ENCODE measurements around the gene RADIL.

RADIL gene

GRCh38 chr7:4763091-4763793 lies 120.3 kb downstream of the RADIL start:
- DNase-seq (ENCODE audit: low spot score in 2 of 2) (no peak), ATAC-seq (no peak)
- peak overlapping the region; percentile 14 for H3K27ac Mint-ChIP-seq
- H3K9me3 Mint-ChIP-seq, result no peaks in the 10 kb centered on the region
- no peak overlapping the region for H3K4me3 Mint-ChIP-seq
- no peaks in the 10 kb centered on the region for H3K4me1 Mint-ChIP-seq
- H3K36me3 Mint-ChIP-seq, result peaks cover 62% of the 10 kb centered on the region

- ATAC-seq (no peak), DNase-seq (ENCODE audit: low spot score in 2 of 2) (no peak)
- H3K36me3 Mint-ChIP-seq, result peaks cover 71% of the 10 kb centered on the region
- H3K9me3 Mint-ChIP-seq, result no peaks in the 10 kb centered on the region
- no peaks in the 10 kb centered on the region for H3K4me1 Mint-ChIP-seq
- peak overlapping the region; percentile 14 for H3K27ac Mint-ChIP-seq
- H3K4me3 Mint-ChIP-seq, result no peak overlapping the region
Measured at GRCh38 chr7:4762121-4763055, 121.1 kb downstream of the RADIL start.

- H3K4me1 Mint-ChIP-seq, result no peaks in the 10 kb centered on the region
- DNase-seq (ENCODE audit: low spot score in 2 of 2) (no peak), ATAC-seq (no peak)
- H3K4me3 Mint-ChIP-seq, result no peak overlapping the region
- no peak overlapping the region for H3K27ac Mint-ChIP-seq
- H3K9me3 Mint-ChIP-seq, result no peaks in the 10 kb centered on the region
- peaks cover 78% of the 10 kb centered on the region for H3K36me3 Mint-ChIP-seq
Measured at GRCh38 chr7:4760952-4761351, 122.6 kb downstream of the RADIL start.

GRCh38 chr7:4759211-4759610 lies 124.3 kb downstream of the RADIL start:
- Mint-ChIP-seq H3K36me3 (peaks cover 85% of the 10 kb centered on the region), H3K9me3 (no peaks in the 10 kb centered on the region), H3K4me1 (no peaks in the 10 kb centered on the region), H3K4me3 (no peak overlapping the region), H3K27ac (no peak overlapping the region)
- no peak for ATAC-seq
- DNase-seq (ENCODE audit: low spot score in 2 of 2), result no peak

GRCh38 chr7:4758791-4759190 lies 124.7 kb downstream of the RADIL start:
- Mint-ChIP-seq H3K9me3 (no peaks in the 10 kb centered on the region), H3K27ac (no peak overlapping the region), H3K4me1 (peaks cover 3% of the 10 kb centered on the region), H3K4me3 (no peak overlapping the region), H3K36me3 (peaks cover 84% of the 10 kb centered on the region)
- no peak for DNase-seq (ENCODE audit: low spot score in 2 of 2)
- ATAC-seq, result no peak

GRCh38 chr7:4758111-4758510 lies 125.4 kb downstream of the RADIL start:
- ATAC-seq (no peak), DNase-seq (ENCODE audit: low spot score in 2 of 2) (no peak)
- Mint-ChIP-seq H3K4me3 (no peak overlapping the region), H3K36me3 (peaks cover 84% of the 10 kb centered on the region), H3K4me1 (peaks cover 6% of the 10 kb centered on the region), H3K27ac (no peak overlapping the region), H3K9me3 (no peaks in the 10 kb centered on the region)

GRCh38 chr7:4755045-4755444 lies 128.5 kb downstream of the RADIL start:
- ATAC-seq (no peak), DNase-seq (ENCODE audit: low spot score in 2 of 2) (no peak)
- H3K4me3 Mint-ChIP-seq, result no peak overlapping the region
- H3K36me3 Mint-ChIP-seq, result peaks cover 73% of the 10 kb centered on the region
- H3K4me1 Mint-ChIP-seq, result peaks cover 6% of the 10 kb centered on the region
- H3K9me3 Mint-ChIP-seq, result no peaks in the 10 kb centered on the region
- no peak overlapping the region for H3K27ac Mint-ChIP-seq

- no peak overlapping the region for H3K27ac Mint-ChIP-seq
- DNase-seq (ENCODE audit: low spot score in 2 of 2), result no peak
Measured at GRCh38 chr7:4754433-4755010, 129.0 kb downstream of the RADIL start.

GRCh38 chr7:4753598-4754432 lies 129.7 kb downstream of the RADIL start:
- DNase-seq (ENCODE audit: low spot score in 2 of 2), result peak; percentile 85 to 90
- Mint-ChIP-seq H3K4me1 (peaks cover 12% of the 10 kb centered on the region), H3K4me3 (no peak overlapping the region), H3K36me3 (peaks cover 70% of the 10 kb centered on the region), H3K9me3 (no peaks in the 10 kb centered on the region), H3K27ac (no peak overlapping the region)
- peak; percentile 93 for ATAC-seq

More at GRCh38 chr7:4754433-4755010, 129.0 kb downstream of the RADIL start:
- Mint-ChIP-seq H3K36me3 (peaks cover 72% of the 10 kb centered on the region), H3K4me1 (peaks cover 6% of the 10 kb centered on the region), H3K4me3 (no peak overlapping the region), H3K9me3 (no peaks in the 10 kb centered on the region)
- no peak for ATAC-seq

- Mint-ChIP-seq H3K9me3 (no peaks in the 10 kb centered on the region), H3K27ac (no peak overlapping the region), H3K4me1 (peaks cover 29% of the 10 kb centered on the region), H3K36me3 (peaks cover 60% of the 10 kb centered on the region), H3K4me3 (no peak overlapping the region)
- no peak for DNase-seq (ENCODE audit: low spot score in 2 of 2)
- ATAC-seq, result no peak
Measured at GRCh38 chr7:4751398-4751947, 132.0 kb downstream of the RADIL start.

- Mint-ChIP-seq H3K27ac (peak overlapping the region; percentile 90), H3K4me3 (no peak overlapping the region), H3K4me1 (peaks cover 45% of the 10 kb centered on the region), H3K9me3 (no peaks in the 10 kb centered on the region), H3K36me3 (peaks cover 54% of the 10 kb centered on the region)
- no peak for DNase-seq (ENCODE audit: low spot score in 2 of 2)
- ATAC-seq, result no peak
Measured at GRCh38 chr7:4749798-4750197, 133.7 kb downstream of the RADIL start.

GRCh38 chr7:4749363-4749762 lies 134.2 kb downstream of the RADIL start:
- Mint-ChIP-seq H3K27ac (peak overlapping the region; percentile 90), H3K4me1 (peaks cover 50% of the 10 kb centered on the region), H3K9me3 (no peaks in the 10 kb centered on the region), H3K36me3 (peaks cover 49% of the 10 kb centered on the region), H3K4me3 (no peak overlapping the region)
- no peak for DNase-seq (ENCODE audit: low spot score in 2 of 2)
- no peak for ATAC-seq
